ENCODE data around the gene RBFOX2. TPM values are rescaled to one million over a fixed set of nuclear protein-coding genes. Genes with fewer than 3 reads are reported as not detected.

The RBFOX2 gene
- total RNA-seq, 5 donors from 2014 or later (not counting 1 experiment from before 2014, with no cell fraction given), result 0.73 to 1.5 (median 1.4) TPM

DNA sequence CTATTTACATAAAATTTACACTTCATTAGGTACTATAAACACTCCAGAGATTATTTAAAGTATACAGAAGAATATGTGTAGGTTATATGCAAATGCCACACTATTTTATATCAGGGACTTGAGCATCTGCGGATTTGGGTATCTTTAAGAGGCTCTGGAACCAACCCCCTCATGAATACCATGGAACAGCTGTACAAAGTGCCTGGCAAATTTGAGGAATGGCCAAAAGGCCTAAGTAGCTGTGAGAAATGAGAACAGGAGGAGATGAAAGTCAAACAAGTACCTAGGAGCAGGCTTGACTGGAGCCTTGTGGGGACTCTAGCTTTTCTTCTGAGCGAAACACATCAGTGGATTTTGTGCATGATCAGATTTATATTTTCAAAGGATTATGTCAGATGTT is 149.3 kb downstream of the RBFOX2 start:
- no peaks in the 10 kb centered on the region for H3K36me3 Mint-ChIP-seq
- no peak overlapping the region for H3K27ac Mint-ChIP-seq
- Histone ChIP-seq H3K27me3 (replicated peaks in 1 of 2; ENCODE audit: control insufficient read depth in 2 of 2, extremely low read depth in 1 of 2, insufficient read depth in 2 of 2, low read length in 1 of 2) (no peaks in the 10 kb centered on the region), H3K36me3 (ENCODE audit: control insufficient read depth in 2 of 2, extremely low read depth in 1 of 2, insufficient read depth in 1 of 2, low read length in 1 of 2) (no peaks in the 10 kb centered on the region), H3K4me3 (ENCODE audit: control insufficient read depth in 1 of 2, extremely low read depth in 1 of 2, low read length in 1 of 2) (no peak overlapping the region), H3K9me3 (no peaks in the 10 kb centered on the region), H3K27ac (ENCODE audit: low read length) (no peak overlapping the region), H3K4me1 (ENCODE audit: control insufficient read depth in 1 of 2, extremely low read depth in 1 of 2, insufficient read depth in 2 of 2, low read length in 2 of 2) (peaks cover 8 to 17% of the 10 kb centered on the region in 2 experiments)
- ATAC-seq (replicated peaks in 1 of 4) (no peak), DNase-seq (no peak)
- H3K9me3 Mint-ChIP-seq, result peaks cover under 1 to 4% (median 2%) of the 10 kb centered on the region in 3 donors
- POLR2A ChIA-PET, result interaction anchor here in 1 of 2 donors (0.6 kb wide), 1 partner anchor 52 kb away, joined by 3 read pairs; no protein-coding TSS in a partner anchor
- CTCF ChIA-PET, result no interaction called here
- 100% methylated on average over 1 of the region's 2 CpGs for WGBS (ENCODE audit: insufficient coverage)
- no peak overlapping the region for H3K4me3 Mint-ChIP-seq
- peaks cover 19 to 22% (median 21%) of the 10 kb centered on the region in 3 donors for H3K4me1 Mint-ChIP-seq
- H3K27me3 Mint-ChIP-seq, result peaks cover 0 to 2% of the 10 kb centered on the region in 2 donors

DNA sequence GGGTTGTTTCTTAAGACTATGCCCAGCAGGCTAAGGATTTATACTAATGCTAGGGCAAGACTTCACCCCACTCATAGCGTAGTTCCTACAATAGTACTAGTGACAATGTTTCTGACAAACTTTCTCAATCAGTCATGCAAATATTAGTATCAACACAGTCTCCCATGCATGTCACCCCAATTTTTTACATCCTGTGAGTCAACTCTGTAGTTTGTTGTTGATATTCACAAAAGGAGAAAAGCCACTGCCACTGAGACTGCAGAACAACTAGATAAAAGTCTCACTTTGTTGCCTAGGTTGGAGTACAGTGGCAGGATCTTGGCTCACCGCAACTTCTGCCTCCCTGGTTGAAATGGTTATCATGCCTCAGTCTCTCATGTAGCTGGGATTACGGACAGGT is 155.2 kb downstream of the RBFOX2 start:
- H3K9me3 Mint-ChIP-seq, result peaks cover 2 to 8% (median 5%) of the 10 kb centered on the region in 3 donors
- peaks cover 4% of the 10 kb centered on the region for H3K36me3 Mint-ChIP-seq
- no CpG with 5 or more reads among the region's 3 CpGs for WGBS (ENCODE audit: insufficient coverage)
- Histone ChIP-seq H3K36me3 (ENCODE audit: control insufficient read depth in 2 of 2, extremely low read depth in 1 of 2, insufficient read depth in 1 of 2, low read length in 1 of 2) (no peaks in the 10 kb centered on the region), H3K4me3 (ENCODE audit: control insufficient read depth in 1 of 2, extremely low read depth in 1 of 2, low read length in 1 of 2) (no peak overlapping the region), H3K4me1 (ENCODE audit: control insufficient read depth in 1 of 2, extremely low read depth in 1 of 2, insufficient read depth in 2 of 2, low read length in 2 of 2) (no peaks in the 10 kb centered on the region), H3K27me3 (replicated peaks in 1 of 2; ENCODE audit: control insufficient read depth in 2 of 2, extremely low read depth in 1 of 2, insufficient read depth in 2 of 2, low read length in 1 of 2) (peaks cover 0 to 14% of the 10 kb centered on the region in 2 experiments), H3K9me3 (no peaks in the 10 kb centered on the region), H3K27ac (ENCODE audit: low read length) (no peak overlapping the region)
- ChIA-PET CTCF (no interaction called here), POLR2A (no interaction called here)
- H3K27me3 Mint-ChIP-seq, result peaks cover 11 to 13% of the 10 kb centered on the region in 2 donors
- ATAC-seq (replicated peaks in 1 of 4) (no peak), DNase-seq (no peak)
- no peaks in the 10 kb centered on the region for H3K4me1 Mint-ChIP-seq
- H3K27ac Mint-ChIP-seq, result no peak overlapping the region
- H3K4me3 Mint-ChIP-seq, result no peak overlapping the region

- Mint-ChIP-seq H3K4me1 (no peaks in the 10 kb centered on the region), H3K4me3 (no peak overlapping the region), H3K27ac (no peak overlapping the region), H3K9me3 (peaks cover 2 to 8% (median 5%) of the 10 kb centered on the region in 3 donors), H3K36me3 (peaks cover 4% of the 10 kb centered on the region), H3K27me3 (peaks cover 11 to 13% of the 10 kb centered on the region in 2 donors)
- POLR2A ChIA-PET, result no interaction called here
- Histone ChIP-seq H3K27me3 (replicated peaks in 1 of 2; ENCODE audit: control insufficient read depth in 2 of 2, extremely low read depth in 1 of 2, insufficient read depth in 2 of 2, low read length in 1 of 2) (peaks cover 0 to 14% of the 10 kb centered on the region in 2 experiments), H3K9me3 (no peaks in the 10 kb centered on the region), H3K4me1 (ENCODE audit: control insufficient read depth in 1 of 2, extremely low read depth in 1 of 2, insufficient read depth in 2 of 2, low read length in 2 of 2) (no peaks in the 10 kb centered on the region), H3K27ac (ENCODE audit: low read length) (no peak overlapping the region), H3K4me3 (ENCODE audit: control insufficient read depth in 1 of 2, extremely low read depth in 1 of 2, low read length in 1 of 2) (no peak overlapping the region), H3K36me3 (ENCODE audit: control insufficient read depth in 2 of 2, extremely low read depth in 1 of 2, insufficient read depth in 1 of 2, low read length in 1 of 2) (no peaks in the 10 kb centered on the region)
- DNase-seq, result no peak
- no peak for ATAC-seq (replicated peaks in 1 of 4)
- WGBS (ENCODE audit: insufficient coverage), result 96% methylated on average over 13 of the region's 13 CpGs
- CTCF ChIA-PET, result no interaction called here
Observed at GRCh38 chr22:35872451-35872850, 156.2 kb downstream of the RBFOX2 start.

DNA sequence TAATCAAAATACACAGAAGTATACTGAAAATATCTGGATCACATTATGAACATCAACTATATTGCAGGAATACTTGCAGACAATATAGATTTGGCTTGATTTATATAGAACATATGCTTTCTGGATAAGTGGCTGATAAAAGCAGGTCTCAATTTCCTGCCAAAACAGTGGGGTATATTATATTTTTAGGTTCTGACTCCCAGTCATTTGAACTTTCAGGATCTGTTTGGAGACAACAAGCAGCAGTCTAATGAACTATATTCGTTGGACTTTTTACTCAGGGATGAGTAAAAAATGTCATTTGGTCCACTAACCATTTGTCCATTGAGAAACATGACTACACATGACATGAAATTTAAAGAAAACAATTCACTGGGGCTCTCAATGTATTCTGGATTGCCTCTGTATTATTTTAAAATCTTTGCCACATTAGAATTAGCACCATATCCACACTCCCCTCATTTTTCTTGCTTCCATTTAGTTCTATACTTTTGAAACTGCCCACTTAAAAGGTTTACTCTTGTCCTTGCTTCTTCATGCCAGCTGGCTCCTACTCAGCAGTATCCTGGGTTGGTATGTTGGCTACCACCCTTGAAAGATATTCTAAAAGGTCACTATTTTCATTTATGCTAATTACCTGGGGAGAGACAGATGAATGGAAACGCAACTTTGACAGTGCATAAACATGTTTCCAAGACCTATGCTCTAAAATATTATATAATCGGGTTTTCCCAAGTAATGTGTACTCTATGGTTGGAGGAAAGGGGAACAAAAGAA is 157.9 kb downstream of the RBFOX2 start:
- Mint-ChIP-seq H3K27me3 (peaks cover 11 to 13% of the 10 kb centered on the region in 2 donors), H3K9me3 (peaks cover 2 to 8% (median 5%) of the 10 kb centered on the region in 3 donors), H3K4me3 (no peak overlapping the region), H3K4me1 (no peaks in the 10 kb centered on the region), H3K27ac (no peak overlapping the region), H3K36me3 (peaks cover 4% of the 10 kb centered on the region)
- ATAC-seq (replicated peaks in 1 of 4) (no peak), DNase-seq (no peak)
- Histone ChIP-seq H3K27me3 (replicated peaks in 1 of 2; ENCODE audit: control insufficient read depth in 2 of 2, extremely low read depth in 1 of 2, insufficient read depth in 2 of 2, low read length in 1 of 2) (peaks cover 0 to 14% of the 10 kb centered on the region in 2 experiments), H3K27ac (ENCODE audit: low read length) (no peak overlapping the region), H3K9me3 (no peaks in the 10 kb centered on the region), H3K4me3 (ENCODE audit: control insufficient read depth in 1 of 2, extremely low read depth in 1 of 2, low read length in 1 of 2) (no peak overlapping the region), H3K4me1 (ENCODE audit: control insufficient read depth in 1 of 2, extremely low read depth in 1 of 2, insufficient read depth in 2 of 2, low read length in 2 of 2) (no peaks in the 10 kb centered on the region), H3K36me3 (ENCODE audit: control insufficient read depth in 2 of 2, extremely low read depth in 1 of 2, insufficient read depth in 1 of 2, low read length in 1 of 2) (no peaks in the 10 kb centered on the region)
- CTCF ChIA-PET, result no interaction called here
- POLR2A ChIA-PET, result no interaction called here
- no CpG with 5 or more reads among the region's 3 CpGs for WGBS (ENCODE audit: insufficient coverage)

- H3K4me1 ChIP-seq (ENCODE audit: control insufficient read depth in 1 of 2, extremely low read depth in 1 of 2, insufficient read depth in 2 of 2, low read length in 2 of 2), result no peaks in the 10 kb centered on the region
- no peak overlapping the region for H3K27ac ChIP-seq (ENCODE audit: low read length)
- ChIA-PET CTCF (no interaction called here), POLR2A (no interaction called here)
- peaks cover under 1% of the 10 kb centered on the region for H3K36me3 Mint-ChIP-seq
- peaks cover 0 to 1% (median 1%) of the 10 kb centered on the region in 3 donors for H3K9me3 Mint-ChIP-seq
- peaks cover 7 to 8% of the 10 kb centered on the region in 2 donors for H3K27me3 Mint-ChIP-seq
- DNase-seq (no peak), ATAC-seq (replicated peaks in 1 of 4) (no peak)
- H3K27ac Mint-ChIP-seq, result no peak overlapping the region
- H3K9me3 ChIP-seq, result no peaks in the 10 kb centered on the region
- 98% methylated on average over 5 of the region's 5 CpGs for WGBS (ENCODE audit: insufficient coverage)
- peaks cover 0 to 14% of the 10 kb centered on the region in 2 experiments for H3K27me3 ChIP-seq (replicated peaks in 1 of 2; ENCODE audit: control insufficient read depth in 2 of 2, extremely low read depth in 1 of 2, insufficient read depth in 2 of 2, low read length in 1 of 2)
- no peak overlapping the region for H3K4me3 ChIP-seq (ENCODE audit: control insufficient read depth in 1 of 2, extremely low read depth in 1 of 2, low read length in 1 of 2)
- H3K36me3 ChIP-seq (ENCODE audit: control insufficient read depth in 2 of 2, extremely low read depth in 1 of 2, insufficient read depth in 1 of 2, low read length in 1 of 2), result no peaks in the 10 kb centered on the region
- no peak overlapping the region for H3K4me3 Mint-ChIP-seq
- no peaks in the 10 kb centered on the region for H3K4me1 Mint-ChIP-seq
Observed at GRCh38 chr22:35868938-35869337, 159.7 kb downstream of the RBFOX2 start.

GRCh38 chr22:35866651-35867050 is 162.0 kb downstream of the RBFOX2 start:
- Histone ChIP-seq H3K4me3 (ENCODE audit: control insufficient read depth in 1 of 2, extremely low read depth in 1 of 2, low read length in 1 of 2) (no peak overlapping the region), H3K27me3 (replicated peaks in 1 of 2; ENCODE audit: control insufficient read depth in 2 of 2, extremely low read depth in 1 of 2, insufficient read depth in 2 of 2, low read length in 1 of 2) (peaks cover 0 to 3% of the 10 kb centered on the region in 2 experiments), H3K4me1 (ENCODE audit: control insufficient read depth in 1 of 2, extremely low read depth in 1 of 2, insufficient read depth in 2 of 2, low read length in 2 of 2) (no peaks in the 10 kb centered on the region), H3K27ac (ENCODE audit: low read length) (no peak overlapping the region), H3K36me3 (ENCODE audit: control insufficient read depth in 2 of 2, extremely low read depth in 1 of 2, insufficient read depth in 1 of 2, low read length in 1 of 2) (no peaks in the 10 kb centered on the region), H3K9me3 (no peaks in the 10 kb centered on the region)
- H3K36me3 Mint-ChIP-seq, result no peaks in the 10 kb centered on the region
- no peak overlapping the region for H3K4me3 Mint-ChIP-seq
- WGBS (ENCODE audit: insufficient coverage), result no CpG with 5 or more reads among the region's 3 CpGs
- ATAC-seq (replicated peaks in 1 of 4), result no peak
- H3K4me1 Mint-ChIP-seq, result no peaks in the 10 kb centered on the region
- H3K9me3 Mint-ChIP-seq, result no peaks in the 10 kb centered on the region
- H3K27ac Mint-ChIP-seq, result no peak overlapping the region
- no peak for DNase-seq
- CTCF ChIA-PET, result no interaction called here
- POLR2A ChIA-PET, result no interaction called here
- H3K27me3 Mint-ChIP-seq, result peaks cover 4 to 5% of the 10 kb centered on the region in 2 donors

Measured in T-cell (primary cell).